ENCODE measurements around the gene FAM120B. TPM values are rescaled to one million over a fixed set of nuclear protein-coding genes. Genes with fewer than 3 reads are reported as not detected.

FAM120B gene
- total and polyA plus RNA-seq, 2 of the 4 experiments (the other 2 are of a cell fraction) = 15.3 to 28.0 TPM

GRCh38 chr6:170294813-170295509 is 11.6 kb upstream of the FAM120B start:
- Histone ChIP-seq H4K8ac (ENCODE audit: low read depth in 2 of 2, low read length in 2 of 2) (no peak overlapping the region), H2BK120ac (ENCODE audit: low read depth, low read length) (no peak overlapping the region), H3K23ac (ENCODE audit: low read depth, low read length) (peak overlapping the region; percentile 42; the same call in 1 of the 2 replicates), H3K14ac (replicated peaks; ENCODE audit: low read depth, low read length) (no peak overlapping the region), H4K20me1 (ENCODE audit: insufficient read depth, low read length) (no peaks in the 10 kb centered on the region; the same call in 1 of the 2 replicates), H3K4ac (ENCODE audit: low read depth, low read length) (no peak overlapping the region), H2BK20ac (ENCODE audit: low read depth, low read length) (no peak overlapping the region), H4K91ac (ENCODE audit: insufficient read depth, low read depth, low read length) (no peak overlapping the region), H2BK5ac (ENCODE audit: low read depth, low read length, poor library complexity, severe bottlenecking) (no peak overlapping the region), H3K56ac (ENCODE audit: extremely low read depth, insufficient read depth, low read length) (no peak overlapping the region), H3K27ac (ENCODE audit: insufficient read depth, low read length) (no peak overlapping the region), H3K36me3 (ENCODE audit: control insufficient read depth, insufficient read depth, low read length) (no peaks in the 10 kb centered on the region), H2AK9ac (replicated peaks; ENCODE audit: low read depth, low read length, poor library complexity) (peak overlapping the region; percentile 33), H4K5ac (ENCODE audit: low read depth, low read length) (no peak overlapping the region), H3K9ac (ENCODE audit: low read depth, low read length) (no peak overlapping the region), H2AK5ac (ENCODE audit: low read depth, low read length) (no peak overlapping the region), H3K4me1 (ENCODE audit: control insufficient read depth, insufficient read depth, low read length) (peaks cover 4% of the 10 kb centered on the region; the same call in 1 of the 2 replicates), H3K9me3 (ENCODE audit: control insufficient read depth, insufficient read depth, low read length) (peaks cover 4% of the 10 kb centered on the region; the same call in 1 of the 2 replicates), H3K4me2 (ENCODE audit: low read depth, low read length) (peak overlapping the region; percentile 91; the same call in 1 of the 2 replicates), H2BK15ac (ENCODE audit: low read depth, low read length) (no peak overlapping the region), H3K79me1 (ENCODE audit: low read depth in 1 of 2, low read length in 2 of 2) (no peaks in the 10 kb centered on the region), H3K18ac (ENCODE audit: low read depth, low read length) (no peak overlapping the region), H3K4me3 (ENCODE audit: insufficient read depth, low read depth, low read length) (peak overlapping the region; percentile 49; the same call in 1 of the 2 replicates), H3K9me1 (ENCODE audit: insufficient read depth, low read length) (peaks cover 7% of the 10 kb centered on the region; the same call in 1 of the 2 replicates), H2AFZ (replicated peaks; ENCODE audit: low read length, poor library complexity) (peak overlapping the region; percentile 85), H3K27me3 (ENCODE audit: control insufficient read depth, insufficient read depth, low read length) (peaks cover 76% of the 10 kb centered on the region)
- in situ Hi-C loops (cut with MboI; ENCODE audit: low sequenced_read_pairs) = no loop called here
- WGBS, 2 experiments (ENCODE audit: extremely low coverage in 2 of 2, insufficient read length in 1 of 2) = 3% methylated on average over 23 of the region's 30 CpGs; no CpG with 5 or more reads in 1 of the 2 experiments
- intact Hi-C loops (cut with micrococcal nuclease) = loop anchor here (5.0 to 10.0 kb wide), 2 partner anchors 237 to 460 kb away; no protein-coding TSS in a partner anchor
- no TSS peak for BruUV-seq (replicated peaks)
- dilution Hi-C loops (cut with HindIII; ENCODE audit: low sequenced_read_pairs, unreplicated experiment) = no loop called here
- no peak for DNase-seq
- CTCF ChIA-PET = interaction anchor here (0.6 kb wide), 1 partner anchor 21 kb away, joined by 4 read pairs; no protein-coding TSS in a partner anchor
- ATAC-seq (ENCODE audit: low read depth) = no peak
- POLR2A ChIA-PET (ENCODE audit: unreplicated experiment) = no interaction called here
- TF ChIP-seq CTCF (conservative IDR thresholded peaks at IDR 0.05; ENCODE audit: low read depth, low read length) (no peak), POLR2A (IDR thresholded peaks at IDR 0.05; ENCODE audit: low read depth, low read length) (no peak), MAZ (IDR thresholded peaks at IDR 0.05; ENCODE audit: borderline replicate concordance, low read depth, low read length) (no peak), SMC3 (IDR thresholded peaks at IDR 0.05; ENCODE audit: low read depth, low read length) (no peak), RFX5 (IDR thresholded peaks at IDR 0.05; ENCODE audit: low read depth, low read length) (no peak), MAFK (IDR thresholded peaks at IDR 0.05; ENCODE audit: low read depth, low read length) (no peak), USF2 (IDR thresholded peaks at IDR 0.05; ENCODE audit: low read depth, low read length) (no peak), ELK1 (IDR thresholded peaks at IDR 0.05; ENCODE audit: borderline replicate concordance, low read depth, low read length) (no peak), CEBPB (IDR thresholded peaks at IDR 0.05; ENCODE audit: low read depth, low read length) (no peak), NFE2L2 (IDR thresholded peaks at IDR 0.05; ENCODE audit: low read depth, low read length) (no peak), RAD21 (IDR thresholded peaks at IDR 0.05; ENCODE audit: low read length) (no peak), MXI1 (IDR thresholded peaks at IDR 0.05; ENCODE audit: borderline replicate concordance, low read depth, low read length) (no peak), CHD1 (IDR thresholded peaks at IDR 0.05; ENCODE audit: low read depth, low read length) (no peak), BHLHE40 (IDR thresholded peaks at IDR 0.05; ENCODE audit: low read depth, low read length) (no peak), RCOR1 (IDR thresholded peaks at IDR 0.05; ENCODE audit: insufficient replicate concordance, low read length) (no peak)
